Lung microvascular endothelial cell (primary cell): ENCODE results near the gene NMUR2. TPM values are rescaled to one million over a fixed set of nuclear protein-coding genes. Genes with fewer than 3 reads are reported as not detected.

Experiments used
- DNase-seq, 2 donors: peaks; one replicate each; pipeline versions ENCODE4 v3.0.0 to v3.0.0-alpha.2; 2010; ENCODE audit warnings: low read depth in 2 of 2
- total RNA-seq: library from RNA; depleted of rRNA; stranded (reverse); fragments of >200 nt; gene quantifications from 2 replicates; pipeline ENCODE4 v1.2.1, GENCODE V29; 2014

The NMUR2 gene, protein sequence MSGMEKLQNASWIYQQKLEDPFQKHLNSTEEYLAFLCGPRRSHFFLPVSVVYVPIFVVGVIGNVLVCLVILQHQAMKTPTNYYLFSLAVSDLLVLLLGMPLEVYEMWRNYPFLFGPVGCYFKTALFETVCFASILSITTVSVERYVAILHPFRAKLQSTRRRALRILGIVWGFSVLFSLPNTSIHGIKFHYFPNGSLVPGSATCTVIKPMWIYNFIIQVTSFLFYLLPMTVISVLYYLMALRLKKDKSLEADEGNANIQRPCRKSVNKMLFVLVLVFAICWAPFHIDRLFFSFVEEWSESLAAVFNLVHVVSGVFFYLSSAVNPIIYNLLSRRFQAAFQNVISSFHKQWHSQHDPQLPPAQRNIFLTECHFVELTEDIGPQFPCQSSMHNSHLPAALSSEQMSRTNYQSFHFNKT
- total RNA-seq = not detected in 2 replicates

DNA sequence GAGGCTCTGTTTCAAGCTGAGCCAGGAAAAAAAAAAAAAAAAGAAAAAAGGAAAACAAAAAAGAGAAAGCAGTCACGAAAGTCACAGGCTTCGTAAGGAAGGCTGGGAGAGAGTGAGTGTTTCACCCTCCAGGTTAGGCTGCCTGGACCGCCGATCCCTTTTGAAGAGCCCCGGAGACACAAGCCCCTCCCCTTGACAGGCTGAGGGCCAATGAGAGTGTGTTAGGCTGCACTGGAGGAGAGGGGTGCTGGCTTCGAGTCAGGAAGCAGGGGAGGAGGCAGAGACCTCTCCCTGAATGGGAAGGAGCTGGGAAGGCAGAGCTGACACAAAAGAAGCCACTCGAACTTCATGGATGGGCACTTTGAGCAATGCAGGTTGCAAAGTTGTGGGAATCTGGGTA lies at the start of gene NMUR2:
TSS of gene NMUR2 (minus strand) at position 135 of the 400 bp plus-strand sequence. CDS start 166 bp downstream, outside the sequence.
- no peak for DNase-seq

DNA sequence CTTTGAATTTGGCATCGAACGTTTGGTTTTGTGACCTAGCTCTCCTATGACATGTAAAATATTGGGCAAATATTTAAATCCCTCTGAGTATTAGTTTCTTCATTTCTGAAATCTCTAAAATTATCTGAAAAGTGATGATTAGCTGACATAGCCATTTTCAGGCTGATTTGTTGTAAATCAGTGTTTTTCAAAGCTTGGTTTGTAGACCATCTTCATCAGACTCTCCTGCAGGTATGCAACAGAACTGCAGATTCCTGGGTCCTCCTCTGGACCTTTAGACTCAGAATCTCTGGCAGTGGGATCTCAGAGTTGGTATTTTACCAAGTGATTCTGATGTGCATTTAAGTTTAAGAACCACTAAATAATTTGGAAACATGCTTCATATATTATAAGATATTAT lies 38.9 kb upstream of the NMUR2 start:
- no peak for DNase-seq

DNA sequence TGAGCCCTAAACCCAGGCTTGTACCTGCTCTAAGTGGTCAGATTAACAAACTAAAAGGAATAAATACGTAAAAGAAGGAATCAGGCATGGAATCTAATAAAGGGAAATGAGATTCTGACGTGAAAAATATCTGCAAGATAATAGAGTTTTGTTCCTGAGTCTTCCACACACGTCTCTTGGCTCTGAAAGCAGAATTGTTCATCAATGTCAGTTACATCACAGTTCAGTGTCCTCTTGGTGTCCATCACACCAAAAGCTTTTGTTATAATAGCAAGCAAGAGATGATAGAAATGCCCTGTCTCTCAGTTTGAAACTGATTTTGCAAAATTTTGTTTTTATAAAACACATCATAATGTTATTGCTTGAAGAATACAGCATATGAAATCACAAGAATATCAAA lies 34.7 kb upstream of the NMUR2 start:
- DNase-seq = no peak

DNA sequence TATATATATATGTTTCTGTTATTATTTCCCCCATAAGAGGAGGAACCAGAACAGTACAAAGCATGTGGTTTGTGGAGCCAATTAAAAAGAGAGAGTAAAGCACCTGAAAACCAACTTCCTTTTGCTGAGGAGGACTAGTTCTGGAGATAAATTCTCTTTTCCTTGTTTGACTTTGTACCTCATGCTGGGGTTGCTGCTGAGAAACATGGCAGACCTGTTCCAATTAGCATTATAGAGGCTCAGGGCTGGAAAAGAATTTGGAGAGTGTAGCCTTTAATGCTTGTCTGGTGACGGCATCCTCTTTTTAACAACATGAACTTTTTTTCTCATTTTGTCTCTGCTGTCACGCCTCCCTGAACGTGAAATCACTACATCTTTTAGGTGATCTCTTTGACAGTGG lies 32.8 kb upstream of the NMUR2 start:
- DNase-seq = no peak

DNA sequence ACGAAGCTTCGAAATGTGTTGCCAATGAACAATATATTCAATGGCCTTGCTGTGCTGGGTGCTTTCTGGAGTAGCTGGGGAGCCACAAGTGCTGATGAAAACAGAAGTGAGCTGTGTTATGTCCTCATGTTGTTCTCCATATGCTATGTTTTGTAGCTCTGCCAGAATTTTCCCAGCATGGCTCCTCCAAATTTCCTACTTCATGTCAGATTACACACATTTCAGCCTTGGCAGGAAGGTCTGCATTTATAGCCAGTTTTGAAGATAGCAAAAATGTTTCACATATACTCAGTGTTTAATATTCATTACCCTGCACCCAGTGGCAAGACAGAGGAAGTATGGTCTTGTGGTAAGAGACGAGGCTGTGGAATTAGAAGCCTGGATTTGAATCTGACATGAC lies 22.6 kb upstream of the NMUR2 start:
- no peak for DNase-seq

DNA sequence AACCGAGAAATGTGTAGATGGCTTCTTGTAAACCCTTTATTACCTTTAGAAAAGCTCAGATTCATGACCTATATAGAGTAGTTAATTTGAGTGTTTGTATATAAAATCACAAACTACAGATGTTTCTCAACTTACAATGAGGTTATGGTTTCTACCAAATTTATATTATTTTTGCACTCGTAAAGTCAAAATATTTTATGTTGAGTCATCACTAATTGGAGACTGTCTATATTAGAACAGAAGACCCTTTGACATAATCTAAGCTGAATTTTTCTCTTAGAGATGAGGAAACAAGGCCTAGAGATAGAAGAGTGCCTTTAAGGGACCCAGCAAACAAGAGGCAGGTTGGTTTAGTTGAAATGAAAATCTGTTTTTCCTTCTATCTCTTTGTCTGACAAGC lies 20.0 kb upstream of the NMUR2 start:
- no peak for DNase-seq

DNA sequence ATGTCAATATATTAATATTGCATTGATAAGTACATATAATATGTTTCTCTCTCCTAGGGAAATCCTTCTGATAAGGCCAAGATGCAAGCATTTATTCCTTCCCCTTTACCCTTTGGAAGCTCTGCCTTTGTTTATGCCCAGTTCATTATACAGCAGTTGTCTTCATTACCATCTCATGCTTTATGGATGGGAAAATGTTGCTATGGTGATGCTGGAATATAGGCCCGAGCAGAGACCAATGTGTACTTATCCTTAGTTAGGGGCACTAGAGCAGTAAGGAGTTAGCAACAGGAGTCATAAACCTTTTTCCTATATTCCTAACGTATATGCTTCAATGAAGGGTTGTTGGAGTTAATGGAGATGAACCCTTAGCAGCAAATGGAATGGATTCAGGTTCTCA lies 19.4 kb upstream of the NMUR2 start:
- no peak for DNase-seq

DNA sequence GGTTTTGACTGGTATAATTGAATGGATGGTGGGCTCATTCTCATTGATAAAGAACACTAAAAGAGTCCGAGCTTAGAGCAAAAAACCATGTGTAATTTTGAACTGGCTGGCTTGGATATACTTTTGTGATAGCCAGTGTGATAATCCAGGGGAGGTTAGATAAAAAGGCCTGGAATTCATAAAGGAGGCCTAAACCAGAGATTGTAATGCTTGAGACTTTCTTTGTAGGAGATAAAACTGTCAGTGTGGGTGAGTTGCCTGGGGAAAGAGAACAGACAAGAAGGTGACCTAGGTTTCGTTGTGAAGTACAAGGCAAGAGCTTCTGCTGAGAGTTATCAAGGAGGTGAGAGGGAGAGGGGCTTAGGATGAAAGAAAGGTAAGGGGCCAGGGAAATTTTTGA lies 17.0 kb upstream of the NMUR2 start:
- DNase-seq = no peak

DNA sequence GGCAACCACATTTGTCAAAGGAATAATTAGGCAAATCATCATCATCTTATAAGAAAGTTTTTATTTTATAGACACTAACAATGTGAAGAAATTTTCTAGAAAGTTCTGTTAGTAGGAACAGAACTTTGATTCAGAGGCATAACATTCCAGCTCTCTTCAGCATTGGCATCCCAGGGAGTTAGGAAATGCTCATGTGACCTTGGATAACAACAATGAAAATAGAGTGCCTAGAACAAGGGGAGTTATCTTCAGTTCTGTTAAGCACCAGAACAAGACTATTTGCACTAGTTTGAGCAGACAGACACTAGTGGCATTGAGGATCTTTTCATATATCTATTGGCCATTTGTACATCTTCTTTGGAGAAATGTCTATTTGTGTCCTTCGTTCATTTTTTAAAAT lies 7.0 kb upstream of the NMUR2 start:
- DNase-seq = no peak

DNA sequence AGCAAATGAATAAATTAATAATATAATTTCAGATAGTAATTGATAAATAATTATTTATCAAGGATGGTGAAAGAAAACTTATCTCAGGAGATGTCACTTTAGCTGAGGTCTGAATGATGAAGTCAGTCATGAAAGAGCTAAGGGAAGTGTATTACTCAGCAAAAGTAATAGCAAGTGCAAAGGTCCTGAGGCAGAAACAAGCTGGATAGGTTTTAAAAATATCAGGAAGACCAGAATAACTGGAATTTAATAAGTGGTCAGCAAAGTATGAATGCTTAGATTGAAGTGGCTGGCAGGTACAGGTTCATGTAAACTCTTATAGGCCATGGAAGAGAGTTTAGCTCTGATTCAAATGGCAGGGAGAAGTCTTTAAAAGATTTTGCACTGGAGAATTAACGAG lies 1.0 kb upstream of the NMUR2 start:
- no peak for DNase-seq

DNA sequence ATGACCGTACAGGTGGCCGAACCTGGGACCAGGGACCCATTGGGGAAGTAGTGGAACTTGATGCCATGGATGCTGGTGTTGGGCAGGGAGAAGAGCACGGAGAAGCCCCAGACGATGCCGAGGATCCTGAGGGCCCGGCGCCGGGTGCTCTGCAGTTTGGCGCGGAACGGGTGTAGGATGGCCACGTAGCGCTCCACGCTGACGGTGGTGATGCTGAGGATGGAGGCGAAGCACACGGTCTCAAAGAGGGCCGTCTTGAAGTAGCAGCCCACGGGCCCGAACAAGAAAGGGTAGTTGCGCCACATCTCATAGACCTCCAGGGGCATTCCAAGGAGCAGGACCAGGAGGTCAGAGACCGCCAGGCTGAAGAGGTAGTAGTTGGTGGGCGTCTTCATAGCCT lies 585 bp downstream of the NMUR2 start:
- DNase-seq = no peak

DNA sequence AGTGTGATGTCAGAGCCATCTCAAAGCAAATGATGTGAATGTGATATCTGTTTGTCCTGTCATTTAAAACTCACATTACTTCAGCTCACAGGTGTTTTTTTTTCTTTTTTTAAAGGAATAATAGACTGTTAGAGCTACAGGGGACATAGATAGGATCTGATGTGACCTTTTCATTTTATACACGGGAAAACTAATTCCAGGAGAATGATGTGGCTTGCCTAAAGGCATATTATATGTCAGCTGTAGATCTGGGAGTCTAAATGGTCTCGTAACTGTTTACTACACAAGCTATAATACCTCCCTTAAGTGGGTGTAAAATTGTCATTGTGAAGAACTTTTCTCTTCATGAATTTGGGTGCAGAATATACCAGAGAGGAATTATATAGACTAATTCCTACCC lies 2.0 kb downstream of the NMUR2 start:
- DNase-seq = no peak

DNA sequence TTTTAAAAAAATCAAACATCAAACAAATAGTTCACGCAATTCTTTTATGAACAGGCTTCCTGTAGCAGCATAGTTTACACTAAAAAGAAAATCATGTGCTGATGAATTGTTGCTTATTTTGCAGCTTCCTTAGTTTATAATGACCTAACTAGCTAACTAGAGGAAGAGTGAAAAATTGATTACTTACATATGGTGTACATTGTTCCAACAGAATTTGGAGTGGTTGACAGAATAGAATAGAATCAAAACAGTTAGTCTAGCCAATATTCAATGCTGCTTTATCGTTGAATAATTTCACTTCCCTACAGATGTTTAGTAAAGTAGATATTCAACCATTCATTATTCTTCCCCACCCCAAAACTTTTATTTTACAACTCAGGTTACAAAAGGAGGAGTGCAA lies 4.2 kb downstream of the NMUR2 start:
- DNase-seq = peak in 1 of 2 donors; percentile 0

DNA sequence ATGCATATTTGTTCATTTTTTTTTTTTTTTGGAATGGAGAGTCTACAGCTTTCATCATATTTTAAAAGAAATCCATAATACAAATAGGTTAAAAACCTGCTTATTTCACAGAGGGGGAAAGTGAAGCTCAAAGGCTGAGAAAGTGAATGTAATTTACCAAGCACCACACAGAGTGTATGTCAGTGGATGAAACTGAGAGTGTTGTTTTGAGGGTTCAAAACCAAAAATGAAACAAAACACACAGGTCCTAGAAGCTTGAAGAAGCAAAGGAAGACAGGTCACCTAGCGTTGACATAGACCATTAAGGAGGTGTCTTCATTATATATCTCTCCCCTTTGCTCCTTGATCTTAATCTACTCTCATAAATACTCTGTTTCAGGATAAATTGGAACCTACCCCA lies 7.5 kb downstream of the NMUR2 start:
- no peak for DNase-seq

DNA sequence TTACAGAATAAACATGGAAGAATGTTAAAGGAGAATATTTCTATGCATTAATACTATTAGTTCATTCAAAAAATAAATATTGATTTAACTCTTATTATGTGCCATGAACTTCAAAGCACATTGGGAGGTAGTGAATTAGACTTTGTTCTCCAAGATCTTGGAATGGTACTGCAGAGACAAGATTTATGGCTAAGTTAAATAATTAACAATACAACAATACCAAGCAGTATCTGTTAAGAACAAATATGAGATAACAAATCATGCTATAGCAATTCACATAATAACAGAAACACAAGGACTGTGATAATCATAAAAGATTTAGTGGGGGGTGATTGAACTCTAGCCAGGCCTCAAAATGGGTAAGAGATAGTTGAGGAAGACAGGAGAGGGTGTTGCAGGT lies 11.6 kb downstream of the NMUR2 start:
- no peak for DNase-seq

DNA sequence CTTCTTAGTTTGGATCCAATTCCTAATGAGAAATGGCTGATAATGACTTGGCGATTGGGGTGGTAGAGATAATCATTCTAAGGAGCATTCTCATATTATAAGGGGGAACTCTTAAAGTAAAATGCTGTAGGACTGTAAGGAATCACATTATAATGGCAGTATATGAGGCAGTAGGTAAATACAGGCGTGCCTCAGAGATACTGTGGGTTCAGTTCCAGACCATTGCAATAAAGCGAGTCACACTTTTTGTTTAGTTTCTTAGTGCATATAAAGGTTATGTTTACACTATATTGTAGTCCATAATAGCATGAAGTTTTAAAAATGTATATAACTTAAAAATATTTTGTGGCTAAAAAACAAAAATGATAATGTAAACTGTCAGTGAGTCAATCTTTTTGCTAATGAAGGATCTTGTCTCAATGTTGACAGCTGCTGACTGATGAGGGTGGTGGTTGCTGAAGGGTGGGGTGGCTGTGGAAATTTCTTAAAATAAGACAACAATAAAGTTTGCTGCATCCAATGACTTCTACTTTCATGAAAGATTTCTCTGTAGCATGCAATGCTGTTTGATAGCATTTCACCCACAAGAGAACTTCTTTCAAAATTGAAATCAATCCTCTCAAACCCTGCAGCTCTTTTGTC lies 15.8 kb downstream of the NMUR2 start:
- no peak for DNase-seq

DNA sequence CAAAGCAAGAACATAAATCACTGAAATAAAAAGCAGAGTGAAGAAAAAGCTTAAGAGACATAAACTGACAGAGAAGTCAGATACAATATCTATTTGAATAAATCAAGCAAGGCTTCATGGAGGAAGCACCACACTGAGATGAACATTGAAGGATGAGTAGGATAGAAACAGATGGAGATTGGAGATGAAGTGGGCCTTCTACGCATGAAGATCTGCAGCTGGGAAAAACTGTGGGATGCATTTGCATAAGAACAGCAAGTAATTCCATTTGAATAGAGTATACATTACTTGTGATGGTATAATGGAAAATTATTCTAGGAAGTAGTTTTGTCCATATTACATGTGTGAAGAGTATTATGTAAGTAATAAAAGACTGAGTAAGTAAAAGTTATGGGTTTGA lies 16.5 kb downstream of the NMUR2 start:
- no peak for DNase-seq

DNA sequence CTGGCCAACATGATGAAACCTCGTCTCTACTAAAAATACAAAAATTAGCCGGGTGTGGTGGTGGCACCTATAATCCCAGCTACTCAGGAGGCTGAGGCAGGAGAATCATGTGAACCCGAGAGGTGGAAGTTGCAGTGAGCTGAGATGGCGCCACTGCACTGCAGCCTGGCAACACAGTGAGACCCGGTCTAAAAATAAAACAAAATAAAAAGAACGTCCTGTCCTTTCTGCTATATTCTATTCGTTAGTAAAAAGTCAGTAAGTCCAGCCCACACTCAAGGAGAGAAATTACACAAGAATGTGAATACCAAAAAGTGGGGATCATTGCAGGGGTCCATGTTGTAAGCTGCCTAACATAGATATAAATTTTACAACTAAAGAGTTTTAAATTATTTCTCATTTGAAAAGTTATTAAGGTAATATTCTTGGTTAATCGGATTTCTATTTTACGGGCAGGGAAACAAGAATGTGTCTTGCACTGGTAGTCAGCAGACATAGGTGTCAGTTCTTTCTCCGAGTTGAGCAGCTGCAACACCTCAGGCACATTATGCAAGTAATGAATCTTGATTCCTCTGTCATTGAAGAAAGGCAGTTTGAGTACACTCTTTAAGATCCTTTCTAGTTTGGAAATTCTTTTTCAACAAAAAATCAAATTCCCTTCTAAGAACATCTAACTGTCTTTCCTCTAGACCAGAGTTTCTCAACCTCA lies 24.5 kb downstream of the NMUR2 start:
- DNase-seq = no peak

DNA sequence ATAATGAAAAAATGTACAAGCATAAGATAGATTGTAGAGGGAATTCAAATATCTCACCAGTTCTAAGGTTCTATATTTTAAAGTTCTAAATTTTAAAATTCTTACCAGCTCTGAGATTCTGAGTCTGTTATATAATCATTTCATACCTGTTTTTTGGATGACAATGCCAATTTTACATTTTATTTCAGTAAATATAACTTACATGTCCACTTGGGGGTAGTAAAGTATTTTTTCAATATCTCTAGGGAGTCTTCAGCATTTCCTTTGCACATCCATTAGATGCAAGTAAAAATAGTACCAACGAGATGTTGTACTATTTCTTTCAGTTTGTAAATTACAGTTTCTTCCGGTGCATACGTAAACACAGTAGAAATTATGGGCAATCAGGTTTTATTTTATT lies 25.7 kb downstream of the NMUR2 start:
- no peak for DNase-seq

DNA sequence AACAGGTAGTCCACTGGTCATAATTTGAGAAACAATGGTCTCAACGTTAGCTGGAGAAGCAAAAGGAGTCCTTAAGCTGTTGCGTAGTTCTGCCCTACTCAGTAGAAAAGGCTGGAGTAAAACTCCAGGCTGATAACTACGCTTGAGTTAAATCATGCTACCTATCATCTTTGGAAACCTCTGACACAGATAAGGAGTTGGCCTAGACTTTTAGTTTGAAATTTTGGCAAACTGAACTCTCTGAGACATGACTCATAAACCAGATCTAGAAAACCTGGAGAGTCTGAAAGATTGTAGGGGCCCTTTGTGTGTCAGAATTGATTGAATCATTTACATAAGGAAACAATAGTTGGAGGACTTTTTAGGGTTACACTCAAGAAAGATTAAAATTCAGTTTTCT lies 26.3 kb downstream of the NMUR2 start:
- DNase-seq = no peak

DNA sequence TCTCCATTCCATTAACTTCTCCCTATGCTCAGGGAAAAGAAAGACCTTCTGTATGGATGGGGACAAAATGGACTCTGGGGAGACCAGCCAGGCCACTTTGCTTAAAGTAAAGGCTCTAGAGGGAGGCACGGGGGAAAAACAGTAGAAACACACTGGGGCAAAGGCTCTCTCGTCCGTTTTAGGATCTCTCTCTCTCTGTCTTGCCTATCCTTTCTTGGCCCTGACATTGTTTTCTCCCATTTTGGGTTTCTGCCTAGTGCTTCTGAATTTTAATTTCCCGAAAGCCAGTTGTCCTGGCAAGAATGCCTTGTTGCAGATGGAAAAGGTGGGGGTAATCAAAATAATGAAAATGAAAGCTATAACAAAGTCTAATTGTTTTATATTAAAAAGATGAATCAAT lies 28.2 kb downstream of the NMUR2 start:
- DNase-seq = no peak

DNA sequence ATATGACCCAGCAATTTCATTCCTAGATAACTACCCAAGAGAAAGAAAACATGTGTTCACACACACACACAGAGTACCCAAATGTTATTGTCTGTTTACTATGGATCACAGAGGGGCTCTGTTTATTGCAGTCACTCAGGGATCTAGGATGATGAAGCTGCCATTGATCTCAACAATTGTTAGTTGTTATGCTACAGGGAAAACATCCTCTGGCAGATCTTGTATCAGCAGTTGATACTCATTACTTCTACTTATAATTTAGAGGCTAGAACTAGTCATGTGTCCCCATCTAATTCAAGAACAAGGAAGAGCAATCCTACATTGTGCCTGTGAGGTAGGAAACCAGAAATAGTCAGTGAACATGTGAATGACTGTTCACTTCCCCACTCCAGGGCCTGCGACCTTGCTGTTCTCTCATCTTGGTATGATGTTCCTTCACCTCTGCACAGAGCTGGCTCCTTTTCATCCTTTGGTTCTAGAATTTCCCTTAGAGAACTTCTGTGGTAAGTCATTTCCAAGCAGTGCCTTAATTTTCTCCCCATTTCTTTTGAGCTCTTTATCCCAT lies 30.3 kb downstream of the NMUR2 start:
- no peak for DNase-seq
